Right cardiac atrium (tissue), 5 donors: ENCODE data around the gene DGCR2. TPM values are rescaled to one million over a fixed set of nuclear protein-coding genes. Genes with fewer than 3 reads are reported as not detected.

ENCODE experiments used
- ATAC-seq, 2 donors: fragments of 200-7000 bp; cut with Tn5 transposase; one replicate each; pipeline versions ENCODE4 v1.8.0 to v1.9.1; 2020; ENCODE audit warnings: moderate library complexity in 2 of 2, mild to moderate bottlenecking in 1 of 2
- DNase-seq, 3 donors: peaks; one replicate each; pipeline ENCODE4 v3.0.0-alpha.2; 2020
- H3K27ac ChIP-seq: one replicate; pipeline ENCODE4 v1.5.1; 2013; ENCODE audit warnings: mild to moderate bottlenecking, low read length, control low read depth, moderate library complexity
- H3K27me3 ChIP-seq: one replicate; pipeline ENCODE4 v1.6.1; 2013; ENCODE audit not compliant: control insufficient read depth, insufficient read depth
- H3K4me1 ChIP-seq: one replicate; pipeline ENCODE4 v1.6.1; 2013; ENCODE audit warnings: low read length; ENCODE audit not compliant: control insufficient read depth, insufficient read depth
- H3K4me3 ChIP-seq: one replicate; pipeline ENCODE4 v1.5.1; 2013; ENCODE audit warnings: low read length, control low read depth
- H3K9me3 ChIP-seq: one replicate; pipeline ENCODE4 v1.6.1; 2013; ENCODE audit warnings: low read length; ENCODE audit not compliant: control insufficient read depth
- WGBS: extraction: QIAGEN DNeasy Blood & Tissue Kit; methylation state at CpG from one replicate; pipeline ENCODE4 v1.1.7; 2013; 5-methylcytosine and 5-hydroxymethylcytosine counted together
- intact Hi-C, 4 donors: fragments of 100-400 bp; cut with DNase I; formaldehyde crosslinking; loops; one replicate each; pipeline versions ENCODE4 v1.11.0 to v1.14.0; 2022 to 2023
- polyA plus RNA-seq: library from polyadenylated mRNA; stranded (reverse); fragments of 200-250 nt; gene quantifications from one replicate; pipeline ENCODE4 v1.2.3, GENCODE V29; 2013
- total RNA-seq, 4 donors: library from RNA; stranded (reverse); fragmentation: NEBNext Ultra II Directional; extraction: Animal tissue kit (Norgen Biotek cat#: 25700); gene quantifications; one replicate each; pipeline ENCODE4 v1.2.1, GENCODE V29; 2021
- donor health status: healthy with polysubstance abuse.
- donor health status: DM: no; HTN: yes; CAD: no.
- donor health status: DM: no; HTN: no; CAD: no.
- donor health status: DM: no; HTN: yes; CAD: no; lungs with severe emphysema.
- donor health status: DM: yes; HTN: yes; CAD: no.

Gene DGCR2
- total and polyA plus RNA-seq, 5 donors = 28.9 to 38.8 (median 34.9) TPM

- 56% methylated on average over 11 of the region's 11 CpGs for WGBS
- Histone ChIP-seq H3K4me1 (no peaks in the 10 kb centered on the region), H3K27me3 (no peaks in the 10 kb centered on the region), H3K4me3 (no peak overlapping the region), H3K27ac (no peak overlapping the region), H3K9me3 (no peaks in the 10 kb centered on the region)
- DNase-seq (no peak), ATAC-seq (no peak)
- intact Hi-C loops = loop anchor here in 1 of 4 donors (10.0 kb wide), 1 partner anchor 472 kb away; no protein-coding TSS in a partner anchor
Measured at GRCh38 chr22:19152942-19153883, 31.0 kb upstream of the DGCR2 start.

- Histone ChIP-seq H3K9me3 (no peaks in the 10 kb centered on the region), H3K27ac (no peak overlapping the region), H3K4me1 (no peaks in the 10 kb centered on the region), H3K27me3 (no peaks in the 10 kb centered on the region), H3K4me3 (no peak overlapping the region)
- DNase-seq (no peak), ATAC-seq (no peak)
- 44% methylated on average over 10 of the region's 10 CpGs for WGBS
- intact Hi-C loops = loop anchor here in 1 of 4 donors (10.0 kb wide), 1 partner anchor 473 kb away; no protein-coding TSS in a partner anchor
Measured at GRCh38 chr22:19151329-19152191, 29.3 kb upstream of the DGCR2 start.

GRCh38 chr22:19150482-19151328 is 28.5 kb upstream of the DGCR2 start:
- H3K4me1 ChIP-seq = no peaks in the 10 kb centered on the region
- no peak overlapping the region for H3K4me3 ChIP-seq
- DNase-seq (no peak), ATAC-seq (no peak)
- no peaks in the 10 kb centered on the region for H3K27me3 ChIP-seq
- intact Hi-C loops = loop anchor here in 1 of 4 donors (10.0 kb wide), 1 partner anchor 474 kb away; no protein-coding TSS in a partner anchor
- no peak overlapping the region for H3K27ac ChIP-seq
- H3K9me3 ChIP-seq = no peaks in the 10 kb centered on the region
- 6% methylated on average over 68 of the region's 68 CpGs for WGBS

GRCh38 chr22:19149991-19150390 is 27.8 kb upstream of the DGCR2 start, which contains the start of gene GSC2:
Gene GSC2, minus strand, starts transcription at chr22:19150292. Its CDS starts 9 bp downstream, at chr22:19150283.
- peak within 1 kb of the TSS; percentile 12 for H3K4me3 ChIP-seq
- no peak within 1 kb of the TSS for H3K27ac ChIP-seq
- H3K27me3 ChIP-seq = no peaks in the 10 kb centered on the region
- WGBS = 2% methylated on average over 59 of the region's 59 CpGs
- intact Hi-C loops = loop anchor here in 2 of 4 donors (10.0 kb wide), 2 partner anchors 475 to 485 kb away; no protein-coding TSS in a partner anchor
- DNase-seq (no peak), ATAC-seq (no peak)
- no peaks in the 10 kb centered on the region for H3K4me1 ChIP-seq
- H3K9me3 ChIP-seq = no peaks in the 10 kb centered on the region

- DNase-seq (no peak), ATAC-seq (no peak)
- Histone ChIP-seq H3K27ac (no peak overlapping the region), H3K27me3 (no peaks in the 10 kb centered on the region), H3K4me1 (no peaks in the 10 kb centered on the region), H3K4me3 (peak overlapping the region; percentile 12), H3K9me3 (no peaks in the 10 kb centered on the region)
- intact Hi-C loops = loop anchor here in 1 of 4 donors (10.0 kb wide), 1 partner anchor 486 kb away; no protein-coding TSS in a partner anchor
- 2% methylated on average over 92 of the region's 92 CpGs for WGBS
Measured at GRCh38 chr22:19149047-19149883, 27.1 kb upstream of the DGCR2 start.

- 31% methylated on average over 33 of the region's 33 CpGs for WGBS
- H3K4me3 ChIP-seq = no peak overlapping the region
- ATAC-seq = no peak
- no peaks in the 10 kb centered on the region for H3K9me3 ChIP-seq
- DNase-seq = no peak
- H3K27ac ChIP-seq = no peak overlapping the region
- no peaks in the 10 kb centered on the region for H3K27me3 ChIP-seq
- intact Hi-C loops = loop anchor here in 1 of 4 donors (10.0 kb wide), 1 partner anchor 486 kb away; no protein-coding TSS in a partner anchor
- H3K4me1 ChIP-seq = no peaks in the 10 kb centered on the region
Measured at GRCh38 chr22:19148417-19149046, 26.3 kb upstream of the DGCR2 start.

- WGBS = 27% methylated on average over 9 of the region's 9 CpGs
- intact Hi-C loops = loop anchor here in 1 of 4 donors (10.0 kb wide), 1 partner anchor 488 kb away; no protein-coding TSS in a partner anchor
- no peak for DNase-seq
Measured at GRCh38 chr22:19147195-19147780, 25.1 kb upstream of the DGCR2 start.

GRCh38 chr22:19146215-19146968 is 24.2 kb upstream of the DGCR2 start:
- Histone ChIP-seq H3K4me3 (no peak overlapping the region), H3K4me1 (no peaks in the 10 kb centered on the region), H3K9me3 (no peaks in the 10 kb centered on the region), H3K27me3 (no peaks in the 10 kb centered on the region), H3K27ac (no peak overlapping the region)
- 80% methylated on average over 11 of the region's 11 CpGs for WGBS
- ATAC-seq = no peak
- intact Hi-C loops = loop anchor here in 1 of 4 donors (10.0 kb wide), 1 partner anchor 488 kb away; no protein-coding TSS in a partner anchor
- DNase-seq = no peak

More at GRCh38 chr22:19147195-19147780, 25.1 kb upstream of the DGCR2 start:
- Histone ChIP-seq H3K9me3 (no peaks in the 10 kb centered on the region), H3K4me3 (no peak overlapping the region), H3K4me1 (no peaks in the 10 kb centered on the region), H3K27ac (no peak overlapping the region), H3K27me3 (no peaks in the 10 kb centered on the region)
- no peak for ATAC-seq
